Measurements from ENCODE around the gene CASZ1. TPM values are rescaled to one million over a fixed set of nuclear protein-coding genes. Genes with fewer than 3 reads are reported as not detected.

The CASZ1 gene
- total RNA-seq, 1 donor from 2014 or later = 7.7 TPM

Other genes with a start within 250 kb of the CASZ1 start
- 183 and 190 TPM in 2 replicates for gene TARDBP, start 216.0 kb upstream of the CASZ1 start, total RNA-seq